Stimulated activated naive CD4-positive, alpha-beta T cell treated with Interleukin-2 at 50 U/mL for 16 hours (primary cell): ENCODE results near the gene ZNF274.
"Not testable (repeated sequence)": the region's sequence is repeated elsewhere in the genome, so short reads cannot be mapped to it uniquely, and the experiment has no call there.

ENCODE experiments used
- DNase-seq: peaks from one replicate; lab custom pipeline; 2025; lab: John Stamatoyannopoulos, UW

ZNF274 gene

GRCh38 chr19:58182989-58183816 lies at the start of gene ZNF274:
TSS of gene ZNF274 (plus strand) at chr19:58183061. CDS start at chr19:58183966, 905 bp downstream.
- DNase-seq = peak; percentile 93

- no peak for DNase-seq
Observed at GRCh38 chr19:58134244-58134643, 48.6 kb upstream of the ZNF274 start.

GRCh38 chr19:58145849-58146248 lies 37.0 kb upstream of the ZNF274 start:
- DNase-seq = no peak

GRCh38 chr19:58147475-58147874 lies 35.4 kb upstream of the ZNF274 start:
- DNase-seq = not testable (repeated sequence)

GRCh38 chr19:58150328-58150921 lies 32.4 kb upstream of the ZNF274 start, which contains the start of gene ZNF329:
TSS of gene ZNF329 (minus strand) at chr19:58150789. CDS start at chr19:58129503, 21,286 bp downstream.
- DNase-seq = peak; percentile 84

GRCh38 chr19:58153386-58153785 lies 29.5 kb upstream of the ZNF274 start:
- DNase-seq = no peak

DNA sequence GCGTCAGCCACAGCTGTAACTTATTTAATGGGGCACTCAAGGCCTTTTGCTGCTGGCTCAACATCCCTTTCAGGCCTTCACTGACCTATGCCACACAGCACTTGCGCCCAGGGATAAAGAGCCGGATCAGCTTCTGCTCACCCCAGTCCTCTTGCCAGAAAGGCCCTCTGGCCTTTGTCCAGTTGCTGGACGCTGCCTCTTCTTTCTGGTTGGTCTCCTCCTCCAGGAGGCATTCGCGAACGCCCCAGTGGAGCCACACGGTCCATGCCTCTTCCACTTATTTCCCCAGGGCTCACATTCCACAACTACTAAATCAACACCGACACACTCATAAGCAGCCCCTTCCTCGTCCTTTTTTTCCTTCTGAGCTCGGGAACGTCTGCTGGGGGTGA lies 28.6 kb upstream of the ZNF274 start:
- no peak for DNase-seq

DNA sequence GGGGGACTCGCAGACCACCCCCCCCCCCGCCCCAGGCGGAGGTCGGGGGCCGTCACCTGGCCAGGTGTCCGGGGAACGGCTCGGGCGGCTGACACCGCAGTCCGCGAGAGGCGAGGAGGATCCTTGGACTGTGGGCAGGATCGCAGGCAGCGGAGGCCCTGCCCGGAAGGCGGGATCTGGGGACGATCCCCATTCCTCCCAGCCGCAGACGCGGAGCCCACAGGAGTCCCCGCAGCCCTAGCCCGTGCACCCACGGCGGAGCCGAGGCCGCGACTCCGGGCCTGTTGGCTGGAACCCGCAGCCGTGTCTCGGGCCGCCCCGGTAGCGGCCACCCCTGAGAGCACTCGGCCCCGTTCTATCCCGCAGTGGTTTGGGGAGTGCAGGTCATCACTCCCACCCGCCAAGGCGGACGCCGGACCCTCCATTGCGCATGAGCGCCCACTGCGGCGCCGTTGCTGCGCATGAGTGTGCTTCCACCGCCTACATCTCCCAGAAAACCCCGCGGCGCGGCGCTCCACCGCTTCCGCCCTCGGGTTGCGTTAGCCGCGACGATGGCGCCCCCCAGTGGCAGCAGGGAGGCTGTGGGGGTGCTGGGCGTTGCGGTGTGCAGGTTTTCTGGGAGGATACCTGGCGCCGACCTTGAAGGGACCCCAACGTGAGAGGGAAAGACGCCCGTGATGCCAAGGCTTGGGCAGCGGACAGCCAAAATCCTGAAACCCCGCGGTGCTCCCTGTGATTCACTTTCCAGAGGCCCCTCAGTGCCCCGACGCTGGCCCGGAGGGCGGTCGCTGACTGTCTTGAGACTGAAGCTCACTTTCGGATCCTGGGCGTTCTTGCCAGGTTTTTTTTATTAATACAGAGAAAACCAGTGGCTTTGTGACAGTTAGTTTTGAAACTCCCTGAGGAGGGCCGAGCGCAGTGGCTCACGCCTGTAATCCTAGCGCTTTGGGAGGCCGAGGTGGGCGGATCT lies 27.9 kb upstream of the ZNF274 start:
- DNase-seq = peak; percentile 95

GRCh38 chr19:58157045-58157728 lies 25.7 kb upstream of the ZNF274 start:
- no peak for DNase-seq

DNA sequence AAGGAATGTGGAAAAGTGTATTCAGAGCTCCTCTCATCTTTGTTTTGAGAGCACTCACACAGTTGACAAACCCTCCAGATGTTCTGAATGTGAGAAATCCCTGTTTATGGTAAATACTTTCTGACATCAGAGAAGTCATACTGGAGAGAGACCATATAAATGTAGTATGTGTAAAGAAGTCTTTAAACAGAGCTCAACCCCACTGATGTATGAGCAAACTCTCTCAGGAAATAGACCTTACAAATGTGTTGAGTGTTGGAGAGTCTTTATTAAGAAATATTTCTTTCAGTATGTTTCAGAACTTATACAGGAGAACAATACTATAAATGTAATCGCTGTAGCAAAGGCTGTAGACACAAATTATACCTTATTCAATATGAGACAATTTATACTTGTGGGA lies 16.6 kb upstream of the ZNF274 start:
- no peak for DNase-seq

- DNase-seq = no peak
Observed at GRCh38 chr19:58166708-58167280, 16.1 kb upstream of the ZNF274 start.

GRCh38 chr19:58170860-58171259 lies 12.0 kb upstream of the ZNF274 start:
- no peak for DNase-seq

DNA sequence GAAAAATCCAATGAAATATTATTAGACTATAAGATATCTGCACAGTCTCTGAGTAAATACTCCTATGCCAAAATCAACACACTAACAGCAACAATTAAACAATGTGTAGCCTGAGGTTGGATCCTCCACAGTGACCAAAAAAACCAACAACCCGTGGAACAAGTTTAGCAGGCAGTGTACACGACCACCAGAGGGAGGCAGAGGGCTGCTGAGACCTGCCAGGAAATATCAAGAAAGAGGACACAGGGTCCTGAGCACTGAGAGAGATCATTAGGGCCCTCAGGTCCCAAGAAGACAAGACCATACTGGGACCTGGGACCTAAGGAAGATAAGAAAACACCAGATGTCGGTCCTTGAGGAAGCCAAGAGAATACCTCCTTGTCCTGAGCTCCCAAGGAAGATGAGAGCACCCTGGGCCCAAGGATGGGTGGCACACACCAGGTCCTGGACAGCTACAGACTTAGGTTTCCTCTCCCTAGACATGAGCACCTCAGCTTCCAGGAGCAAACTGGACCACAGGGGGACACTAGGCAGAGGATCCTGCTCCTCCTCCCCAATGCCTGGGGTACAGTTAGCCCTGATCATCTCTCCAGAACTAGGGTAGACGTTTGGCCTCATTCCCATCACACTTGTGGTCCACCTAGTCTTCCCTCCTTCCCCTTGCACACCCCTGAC lies 822 bp upstream of the ZNF274 start:
- DNase-seq = peak; percentile 48

- peak; percentile 86 for DNase-seq
Observed at GRCh38 chr19:58182577-58182988, 278 bp upstream of the ZNF274 start.

- no peak for DNase-seq
Observed at GRCh38 chr19:58183817-58184215, 955 bp downstream of the ZNF274 start.

DNA sequence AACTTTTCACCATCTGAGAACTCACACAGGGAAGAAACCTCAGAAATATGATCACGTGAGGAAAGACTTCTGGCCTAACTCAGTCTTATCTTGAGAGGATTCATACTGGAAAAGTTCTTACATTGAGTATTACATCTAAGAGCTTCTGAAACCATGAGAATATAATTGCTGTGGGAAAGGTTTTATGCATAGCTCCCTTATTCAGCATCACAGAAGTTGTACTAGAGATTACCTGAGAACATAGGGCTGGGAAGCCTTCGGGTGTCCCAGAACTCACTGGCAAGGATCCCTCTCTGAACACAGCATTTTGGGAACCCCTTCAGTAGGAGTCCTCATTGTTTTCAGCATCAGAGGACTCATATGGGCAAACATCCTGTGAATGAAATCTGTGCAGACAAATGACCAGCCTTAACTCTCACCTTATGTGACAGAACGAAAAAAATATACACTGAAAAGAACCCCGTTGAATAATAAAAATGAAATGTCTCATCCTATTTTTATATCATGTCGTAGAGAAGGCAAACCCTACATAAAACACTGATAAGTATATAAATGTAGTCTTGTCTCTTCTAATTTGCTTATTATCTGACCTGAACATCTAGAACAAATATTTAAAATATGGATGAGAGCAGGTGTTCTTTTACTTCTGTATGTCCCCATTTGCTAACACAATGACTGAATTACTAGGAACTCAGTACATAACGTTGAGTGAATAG lies 14.2 kb downstream of the ZNF274 start:
- DNase-seq = no peak

- DNase-seq = no peak
Observed at GRCh38 chr19:58203814-58204475, 21.1 kb downstream of the ZNF274 start.

GRCh38 chr19:58204566-58204965 lies 21.7 kb downstream of the ZNF274 start:
- DNase-seq = no peak

DNA sequence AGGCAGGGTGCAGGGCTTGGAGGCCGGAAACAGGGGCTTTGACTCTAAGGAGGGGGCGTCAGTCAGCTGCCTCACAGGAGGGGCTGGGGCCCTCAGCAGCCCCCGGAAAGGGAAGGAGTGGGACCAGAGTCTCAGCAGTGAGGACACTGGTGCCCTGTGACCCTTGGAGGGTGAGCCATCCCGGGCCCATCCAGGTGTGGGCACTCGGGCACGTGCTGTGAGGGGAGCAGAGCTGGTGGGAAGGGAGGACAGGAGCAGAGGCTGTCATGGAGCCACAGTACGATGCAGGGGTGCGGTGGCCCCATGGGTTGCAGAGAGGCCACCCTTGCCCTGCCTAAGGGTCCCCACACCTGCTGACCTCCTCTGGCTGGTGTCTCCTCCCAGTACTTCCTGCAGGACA lies 26.7 kb downstream of the ZNF274 start:
- no peak for DNase-seq
